H9 (cell line): ENCODE measurements around the gene SNX25. TPM values are rescaled to one million over a fixed set of nuclear protein-coding genes. Genes with fewer than 3 reads are reported as not detected.

ENCODE experiments used
- DNase-seq: peaks from one replicate; pipeline ENCODE4 v3.0.0-alpha.2; 2017
- H2AFZ ChIP-seq: one replicate; pipeline ENCODE4 v1.6.1; 2013; ENCODE audit warnings: mild to moderate bottlenecking, low read length, control low read depth, moderate library complexity
- H2AK5ac ChIP-seq: 2 replicates; pipeline ENCODE4 v1.6.1; 2013; ENCODE audit warnings: low read length, control low read depth, mixed read lengths; ENCODE audit not compliant: insufficient read length
- H2BK120ac ChIP-seq: one replicate; pipeline ENCODE4 v1.6.1; 2013; ENCODE audit warnings: low read depth, mild to moderate bottlenecking, low read length, control low read depth, inconsistent platforms; ENCODE audit not compliant: poor library complexity, severe bottlenecking
- H2BK12ac ChIP-seq: 2 replicates; pipeline ENCODE4 v1.6.1; 2013; ENCODE audit warnings: low read length, control low read depth, mixed read lengths, low read depth; ENCODE audit not compliant: insufficient read length
- H2BK15ac ChIP-seq: 2 replicates; pipeline ENCODE4 v1.6.1; 2013; ENCODE audit warnings: low read depth, low read length, control low read depth
- H2BK20ac ChIP-seq: one replicate; pipeline ENCODE4 v1.6.1; 2013; ENCODE audit warnings: low read depth, mild to moderate bottlenecking, low read length, control low read depth, inconsistent platforms; ENCODE audit not compliant: poor library complexity, severe bottlenecking
- H2BK5ac ChIP-seq: 2 replicates; pipeline ENCODE4 v1.6.1; 2013; ENCODE audit warnings: low read length, control low read depth, mixed read lengths; ENCODE audit not compliant: insufficient read length
- H3K14ac ChIP-seq: 2 replicates; pipeline ENCODE4 v1.6.1; 2013; ENCODE audit warnings: low read length, control low read depth; ENCODE audit not compliant: insufficient read depth
- H3K18ac ChIP-seq: 2 replicates; pipeline ENCODE4 v1.6.1; 2013; ENCODE audit warnings: low read depth, mild to moderate bottlenecking, mixed read lengths, low read length, control low read depth; ENCODE audit not compliant: insufficient read length
- H3K23ac ChIP-seq: 2 replicates; pipeline ENCODE4 v1.6.1; 2013; ENCODE audit warnings: low read length, control low read depth, mixed read lengths, low read depth; ENCODE audit not compliant: insufficient read length
- H3K23me2 ChIP-seq: 2 replicates; pipeline ENCODE4 v1.6.1; 2013; ENCODE audit warnings: low read depth, mild to moderate bottlenecking, mixed read lengths, low read length, control low read depth; ENCODE audit not compliant: insufficient read length, poor library complexity, severe bottlenecking
- H3K27ac ChIP-seq: 2 replicates; pipeline ENCODE4 v1.5.1; 2013; ENCODE audit warnings: low read length, control low read depth, mixed read lengths, low read depth; ENCODE audit not compliant: insufficient read length
- H3K27me3 ChIP-seq: 2 replicates; pipeline ENCODE4 v1.6.1; 2013; ENCODE audit warnings: low read length, control low read depth, inconsistent platforms; ENCODE audit not compliant: insufficient read depth
- H3K4ac ChIP-seq: 2 replicates; pipeline ENCODE4 v1.6.1; 2013; ENCODE audit warnings: low read depth, mild to moderate bottlenecking, control low read depth, inconsistent platforms, low read length, moderate library complexity
- H3K4me1 ChIP-seq: 2 replicates; pipeline ENCODE4 v1.6.1; 2013; ENCODE audit warnings: low read length, control low read depth, inconsistent platforms; ENCODE audit not compliant: insufficient read depth
- H3K4me2 ChIP-seq: 2 replicates; pipeline ENCODE4 v1.6.1; 2013; ENCODE audit warnings: low read length, control low read depth, mixed read lengths; ENCODE audit not compliant: insufficient read length, insufficient read depth
- H3K56ac ChIP-seq: 2 replicates; pipeline ENCODE4 v1.6.1; 2013; ENCODE audit warnings: low read depth, mild to moderate bottlenecking, mixed read lengths, low read length, control low read depth; ENCODE audit not compliant: insufficient read length
- H3K79me1 ChIP-seq: 2 replicates; pipeline ENCODE4 v1.6.1; 2013; ENCODE audit warnings: low read depth, mild to moderate bottlenecking, moderate library complexity, low read length, control low read depth, inconsistent platforms; ENCODE audit not compliant: insufficient read depth, poor library complexity, severe bottlenecking
- H3K79me2 ChIP-seq: 2 replicates; pipeline ENCODE4 v1.6.1; 2013; ENCODE audit warnings: low read length, control low read depth, inconsistent platforms; ENCODE audit not compliant: insufficient read depth
- H3K9ac ChIP-seq: 2 replicates; pipeline ENCODE4 v1.6.1; 2013; ENCODE audit warnings: low read length, control low read depth, mixed read lengths; ENCODE audit not compliant: insufficient read length; ENCODE audit errors: extremely low read depth
- H3K9me3 ChIP-seq: one replicate; pipeline ENCODE4 v1.6.1; 2013; ENCODE audit warnings: low read depth, low read length, inconsistent platforms; ENCODE audit not compliant: control insufficient read depth
- H3T11ph ChIP-seq: one replicate; pipeline ENCODE4 v1.6.1; 2013; ENCODE audit warnings: mild to moderate bottlenecking, low read length, control low read depth, inconsistent platforms
- H4K20me1 ChIP-seq: one replicate; pipeline ENCODE4 v1.6.1; 2013; ENCODE audit not compliant: control insufficient read depth, insufficient read length, insufficient read depth
- H4K5ac ChIP-seq: 2 replicates; pipeline ENCODE4 v1.6.1; 2013; ENCODE audit warnings: low read depth, mild to moderate bottlenecking, mixed read lengths, low read length, control low read depth; ENCODE audit not compliant: insufficient read length
- H4K8ac ChIP-seq: replicated peaks from 2 replicates; pipeline ENCODE4 v1.6.1; 2013; ENCODE audit warnings: low read length, control low read depth, mixed read lengths, low read depth; ENCODE audit not compliant: insufficient read length
- H4K91ac ChIP-seq: 2 replicates; pipeline ENCODE4 v1.6.1; 2013; ENCODE audit warnings: low read depth, mild to moderate bottlenecking, moderate library complexity, mixed read lengths, low read length, control low read depth; ENCODE audit not compliant: insufficient read length
- H3K27ac Mint-ChIP-seq, 3 experiments: 2 replicates in 2 of 3; 3 replicates in 1 of 3; pipeline ENCODE4 v1.8.0; 2020 to 2021; ENCODE audit warnings: mixed read lengths in 3 of 3, mild to moderate bottlenecking in 1 of 3, moderate library complexity in 1 of 3
- H3K27me3 Mint-ChIP-seq: 2 replicates; pipeline ENCODE4 v1.8.0; 2021; ENCODE audit warnings: low read depth, mild to moderate bottlenecking, moderate library complexity, mixed read lengths
- H3K36me3 Mint-ChIP-seq, 3 experiments: 2 replicates in 2 of 3; 3 replicates in 1 of 3; pipeline ENCODE4 v1.8.0; 2020 to 2021; ENCODE audit warnings: low read depth in 3 of 3, mixed read lengths in 3 of 3; ENCODE audit not compliant: insufficient read depth in 1 of 3
- H3K4me1 Mint-ChIP-seq, 2 experiments: 2 replicates each; pipeline ENCODE4 v1.8.0; 2020; ENCODE audit warnings: mixed read lengths in 2 of 2
- H3K4me3 Mint-ChIP-seq, 2 experiments: 2 replicates in 1 of 2; 3 replicates in 1 of 2; pipeline ENCODE4 v1.8.0; 2020 to 2021; ENCODE audit warnings: mild to moderate bottlenecking in 2 of 2, mixed read lengths in 2 of 2, moderate library complexity in 1 of 2
- H3K9me3 Mint-ChIP-seq, 2 experiments: 2 replicates in 1 of 2; 3 replicates in 1 of 2; pipeline ENCODE4 v1.8.0; 2020; ENCODE audit warnings: mild to moderate bottlenecking in 2 of 2, mixed read lengths in 2 of 2, moderate library complexity in 1 of 2
- CTCF ChIP-seq: fragments of 200-600 bp; sonication (generic); conservative IDR thresholded peaks from 3 replicates; pipeline ENCODE4 v1.8.0; 2021; ENCODE audit warnings: antibody characterized with exemption, mild to moderate bottlenecking
- WGBS: extraction: QIAGEN DNeasy Blood & Tissue Kit; methylation state at CpG from one replicate; pipeline ENCODE4 v1.1.7; 2013; ENCODE audit warnings: missing lambda C conversion rate, low lambda C conversion rate, mixed read lengths; ENCODE audit not compliant: insufficient read length; ENCODE audit errors: extremely low coverage; 5-methylcytosine and 5-hydroxymethylcytosine counted together
- total RNA-seq: library from RNA; stranded (reverse); gene quantifications from 2 replicates; pipeline ENCODE4 v1.2.1, GENCODE V29; 2021

SNX25 gene
- total RNA-seq, 1 experiment from 2014 or later = 28.2 TPM

GRCh38 chr4:185257086-185257485 lies 47.7 kb downstream of the SNX25 start:
- H3K27me3 Mint-ChIP-seq = no peaks in the 10 kb centered on the region
- no peaks in the 10 kb centered on the region for H3K23me2 ChIP-seq
- no peak overlapping the region for H3K14ac ChIP-seq
- H4K91ac ChIP-seq = no peak overlapping the region
- H3K4me1 Mint-ChIP-seq = peaks cover 17 to 23% of the 10 kb centered on the region in 2 experiments
- no CpG with 5 or more reads among the region's 3 CpGs for WGBS
- no peaks in the 10 kb centered on the region for H3K27me3 ChIP-seq
- no peak overlapping the region for H2BK5ac ChIP-seq
- no peak overlapping the region for H3K4me3 Mint-ChIP-seq
- H4K5ac ChIP-seq = no peak overlapping the region
- peaks cover 0 to 17% (median 12%) of the 10 kb centered on the region in 3 experiments; a peak in 4 of 7 replicates for H3K36me3 Mint-ChIP-seq
- no peaks in the 10 kb centered on the region for H4K20me1 ChIP-seq
- H3K9me3 Mint-ChIP-seq = no peaks in the 10 kb centered on the region
- no peak overlapping the region for H3K4ac ChIP-seq
- no peak overlapping the region for H3K4me2 ChIP-seq
- DNase-seq = no peak
- no peak overlapping the region for H2BK120ac ChIP-seq
- H3K4me1 ChIP-seq = peaks cover 2% of the 10 kb centered on the region
- H2AFZ ChIP-seq = no peak overlapping the region
- H3K27ac Mint-ChIP-seq = peak overlapping the region in 2 of 3 experiments; percentile 13 to 59; a peak in 2 of 7 replicates
- no peaks in the 10 kb centered on the region for H3K9me3 ChIP-seq
- H2BK12ac ChIP-seq = no peak overlapping the region
- no peaks in the 10 kb centered on the region for H3K79me2 ChIP-seq
- H2AK5ac ChIP-seq = no peak overlapping the region
- no peak overlapping the region for H2BK15ac ChIP-seq
- H3K9ac ChIP-seq = no peak overlapping the region
- TF ChIP-seq CTCF = no peak
- H2BK20ac ChIP-seq = no peak overlapping the region
- H3T11ph ChIP-seq = no peak overlapping the region
- H4K8ac ChIP-seq = no peak overlapping the region
- H3K27ac ChIP-seq = no peak overlapping the region
- H3K23ac ChIP-seq = no peak overlapping the region
- H3K79me1 ChIP-seq = no peaks in the 10 kb centered on the region
- H3K18ac ChIP-seq = no peak overlapping the region
- H3K56ac ChIP-seq = no peak overlapping the region
